GM18508 (cell line): ENCODE results near the gene SLC6A2.
"Not testable (repeated sequence)": the region's sequence is repeated elsewhere in the genome, so short reads cannot be mapped to it uniquely, and the experiment has no call there.

ENCODE experiments used
- ATAC-seq: cut with Tn5 transposase; IDR thresholded peaks from one replicate; pipeline ENCODE4 v1.9.1; 2021; ENCODE audit warnings: moderate number of reproducible peaks; ENCODE audit not compliant: insufficient read depth, unreplicated experiment

SLC6A2 gene

GRCh38 chr16:55753145-55753631 lies 97.4 kb downstream of the SLC6A2 start:
- ATAC-seq: not testable (repeated sequence)
